Left ventricle myocardium superior (tissue), 1 donor: ENCODE data around the gene KAT8. TPM values are rescaled to one million over a fixed set of nuclear protein-coding genes. Genes with fewer than 3 reads are reported as not detected.
"Not testable (repeated sequence)": the region's sequence is repeated elsewhere in the genome, so short reads cannot be mapped to it uniquely, and the experiment has no call there.

Experiments used
- ATAC-seq: fragments of 200-7000 bp; cut with Tn5 transposase; one replicate; pipeline ENCODE4 v1.9.1; 2020; ENCODE audit warnings: mild to moderate bottlenecking, moderate library complexity
- DNase-seq: peaks from one replicate; pipeline ENCODE4 v3.0.0-alpha.2; 2020
- intact Hi-C: fragments of 100-400 bp; cut with micrococcal nuclease; formaldehyde crosslinking; loops from one replicate; pipeline ENCODE4 v1.11.0; 2022
- total RNA-seq: library from RNA; stranded (reverse); fragmentation: NEBNext Ultra II Directional; extraction: Animal tissue kit (Norgen Biotek cat#: 25700); gene quantifications from one replicate; pipeline ENCODE4 v1.2.1, GENCODE V29; 2021
- donor health status: DM: no; HTN: yes; CAD: no; lungs with severe emphysema.

The KAT8 gene
- total RNA-seq, 1 donor from 2014 or later, result 77.4 TPM

DNA sequence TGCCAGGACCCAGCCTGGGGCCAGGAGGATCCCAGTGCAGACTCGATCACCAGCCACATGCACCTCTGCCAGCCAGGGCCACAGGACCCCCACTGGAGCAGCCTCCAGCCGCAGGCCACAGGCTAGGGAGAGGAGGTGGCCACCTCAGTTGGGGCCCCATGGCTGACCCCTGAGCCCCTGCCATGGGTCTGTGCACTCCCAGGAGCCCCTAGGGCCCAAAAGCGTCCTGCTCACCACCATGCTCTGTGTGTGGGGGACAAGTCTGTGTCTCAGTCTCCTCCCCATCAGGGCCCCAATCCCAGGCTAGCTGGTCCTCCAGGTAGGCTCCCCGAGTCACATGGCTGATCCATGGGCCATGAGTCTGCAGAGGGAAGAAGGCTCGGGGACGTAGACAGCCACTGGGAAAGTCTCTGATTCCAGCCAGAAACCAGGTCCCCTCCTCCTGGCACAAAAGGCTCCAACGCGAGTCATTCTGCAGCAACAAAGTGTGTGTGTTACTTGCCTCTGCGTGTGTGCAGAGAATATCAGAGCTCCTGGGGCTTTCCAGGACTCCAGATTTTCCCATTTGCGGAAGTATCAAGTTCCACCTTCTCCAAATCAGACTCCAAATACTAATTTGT is 24.1 kb downstream of the KAT8 start:
- ATAC-seq (peak; percentile 4), DNase-seq (peak; percentile 44)
- intact Hi-C loops, result no loop called here

DNA sequence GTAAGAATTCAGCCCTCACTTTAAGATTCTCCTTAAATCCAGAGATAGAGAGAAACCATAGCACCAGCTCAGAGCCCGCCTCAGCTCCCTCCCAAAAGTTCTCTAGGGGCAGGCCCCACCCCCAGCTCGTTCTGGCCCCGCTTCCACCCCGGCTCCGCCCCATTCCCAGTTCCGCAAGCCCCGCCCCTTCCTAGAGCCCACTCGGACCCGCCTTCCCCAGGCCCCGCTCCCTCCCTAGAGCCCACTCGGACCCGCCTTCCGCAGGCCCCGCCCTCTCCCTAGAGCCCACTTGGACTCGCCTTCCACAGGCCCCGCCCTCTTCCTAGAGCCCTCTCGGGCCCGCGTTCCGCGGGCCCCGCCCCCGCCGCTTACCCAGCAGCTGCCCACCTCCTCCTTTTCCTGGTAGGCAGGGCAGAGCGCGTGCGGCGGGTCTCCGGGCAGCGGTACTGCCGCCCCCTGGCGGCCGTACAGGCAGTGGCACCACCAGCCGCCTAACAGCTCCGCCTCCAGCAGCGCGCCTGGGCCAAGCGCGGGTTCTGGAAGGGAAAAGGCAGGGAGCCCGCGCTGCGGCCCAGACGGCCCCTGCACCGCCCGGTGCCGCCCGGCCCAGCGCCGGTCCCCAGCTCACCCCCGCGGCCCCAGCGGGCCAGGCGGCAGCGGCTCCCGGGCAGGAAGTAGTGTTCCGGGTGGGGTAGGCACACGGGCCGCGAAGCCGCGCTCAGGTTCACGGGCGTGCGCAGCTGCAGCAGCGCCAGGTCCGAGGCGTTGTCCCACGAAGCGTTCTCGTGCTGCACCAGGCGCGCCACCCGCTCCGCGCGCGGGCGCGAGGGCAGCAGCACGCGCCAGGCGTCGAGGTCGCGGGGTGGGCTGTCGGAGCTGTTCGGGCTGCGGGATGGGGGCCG is 24.9 kb downstream of the KAT8 start:
- ATAC-seq, result peak; percentile 96
- DNase-seq, result peak; percentile 99
- intact Hi-C loops, result no loop called here

DNA sequence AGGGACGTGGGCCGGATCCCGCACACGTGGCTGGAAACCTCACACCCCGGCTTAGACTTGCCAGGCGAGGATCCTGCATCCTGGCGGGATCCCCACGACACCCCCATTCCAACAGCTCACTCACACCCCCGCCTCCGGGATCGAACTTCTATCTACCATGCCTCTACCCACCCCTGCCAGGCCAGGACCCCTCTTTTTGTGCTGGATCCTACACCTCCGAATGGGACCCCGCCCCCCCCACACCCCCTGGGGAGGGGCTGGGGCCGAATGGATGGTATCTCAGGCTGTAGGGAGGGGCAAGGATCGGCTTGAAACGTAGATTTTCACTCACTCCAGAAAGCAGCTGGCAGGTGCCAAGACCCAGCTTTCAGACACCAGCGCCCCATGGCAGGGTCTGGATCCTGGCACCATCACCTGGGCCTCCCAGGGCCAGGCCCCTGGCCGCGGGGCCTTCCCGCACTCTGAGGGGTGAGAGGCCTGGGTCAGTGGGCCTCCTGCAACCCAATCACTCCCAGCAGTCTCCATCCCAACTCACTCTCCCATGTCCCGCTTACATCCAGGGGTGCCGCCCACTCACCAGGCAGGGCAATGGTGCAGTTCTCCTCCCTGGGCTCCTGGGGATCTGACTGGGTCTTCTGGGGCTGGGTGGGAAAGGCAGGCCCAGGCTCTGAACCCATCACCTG is 25.7 kb downstream of the KAT8 start:
- intact Hi-C loops, result no loop called here
- no peak for ATAC-seq
- peak; percentile 43 for DNase-seq

DNA sequence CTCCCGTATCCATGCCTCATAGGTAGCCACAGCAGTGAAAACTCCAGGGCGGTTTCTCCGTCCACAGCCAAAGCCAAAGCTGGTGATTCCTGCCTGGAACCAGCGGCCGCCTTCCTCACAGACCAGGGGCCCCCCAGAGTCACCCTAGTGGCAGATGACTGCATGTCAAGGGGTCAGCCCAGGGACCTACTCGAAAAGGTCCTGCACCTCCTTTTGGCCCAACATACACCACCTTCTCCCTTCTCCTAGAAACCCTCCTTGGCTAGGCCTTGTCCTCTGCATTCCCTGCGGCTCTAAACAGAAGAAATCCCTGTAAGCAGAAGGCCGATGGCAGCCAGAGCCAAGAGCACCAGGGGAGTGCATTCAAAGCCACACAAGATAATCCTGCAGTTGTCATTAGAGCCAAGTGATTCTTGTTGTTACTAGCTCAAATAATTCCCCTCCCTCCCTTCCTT is 26.3 kb downstream of the KAT8 start:
- ATAC-seq (no peak), DNase-seq (no peak)
- intact Hi-C loops, result no loop called here

DNA sequence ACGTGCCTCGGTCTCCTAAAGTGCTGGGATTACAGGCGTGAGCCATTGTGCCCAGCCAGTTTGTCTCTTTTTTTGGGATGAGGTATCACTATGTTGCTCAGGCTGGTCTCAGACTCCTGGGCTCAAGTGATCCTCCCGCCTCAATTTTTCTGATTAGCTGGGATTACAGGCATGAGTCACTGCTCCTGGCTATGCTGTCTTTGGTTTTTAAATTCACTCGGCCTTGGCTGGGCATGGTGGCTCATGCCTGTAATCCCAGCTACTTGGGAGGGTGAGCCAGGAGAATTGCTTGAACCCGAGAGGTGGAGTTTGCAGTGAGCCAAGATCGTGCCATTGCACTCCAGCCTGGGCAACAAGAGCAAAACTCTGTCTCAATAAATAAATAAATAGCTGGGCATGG is 27.0 kb downstream of the KAT8 start:
- ATAC-seq, DNase-seq, intact Hi-C loops: not testable (repeated sequence)

DNA sequence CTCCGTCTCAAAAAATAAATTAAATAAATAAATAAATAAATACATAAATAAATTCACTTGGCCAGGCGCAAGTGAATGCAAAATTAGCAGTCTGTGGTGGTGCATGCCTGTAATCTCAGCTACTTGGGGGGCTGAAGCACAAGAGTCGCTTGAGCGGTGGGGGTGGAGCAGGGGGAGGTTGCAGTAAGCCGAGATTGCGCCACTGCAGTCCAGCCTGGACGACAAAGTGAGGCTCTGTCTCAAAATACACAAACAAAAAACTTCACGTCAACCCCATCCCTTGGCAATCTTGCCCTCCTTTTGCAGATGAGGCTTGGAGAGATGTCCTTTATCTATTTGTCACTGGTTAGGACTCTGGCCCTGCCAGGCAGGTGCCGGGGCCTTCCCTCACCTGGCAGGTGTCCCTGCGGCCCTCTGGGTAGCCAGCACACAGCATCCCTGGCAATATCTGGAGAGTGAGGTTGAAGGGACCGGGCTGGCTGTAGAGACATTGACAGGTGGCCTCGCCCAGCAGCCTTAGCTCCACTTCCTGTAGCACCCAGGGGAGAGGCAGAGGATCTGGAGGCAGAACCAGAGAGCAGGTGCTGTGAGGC is 28.0 kb downstream of the KAT8 start:
- DNase-seq (no peak), ATAC-seq (no peak)
- intact Hi-C loops, result no loop called here

DNA sequence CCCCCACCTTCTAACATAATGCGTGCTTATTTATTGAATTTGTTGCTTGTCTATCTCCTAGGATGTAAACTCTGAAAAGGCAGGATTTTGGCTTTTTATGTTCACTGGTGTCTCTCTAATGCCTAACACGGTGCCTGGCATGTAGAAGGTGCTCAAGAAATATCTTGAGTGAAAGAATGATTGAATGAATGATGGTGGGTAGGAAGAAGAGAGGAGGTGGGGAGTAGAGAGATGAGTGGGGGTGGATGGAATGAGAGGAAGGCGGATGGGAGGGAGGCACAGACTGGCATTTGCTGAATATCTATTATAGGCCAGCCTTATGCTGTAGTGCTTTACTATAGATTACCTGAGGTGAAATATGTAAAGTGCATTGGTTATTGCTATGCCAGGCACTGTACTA is 30.1 kb downstream of the KAT8 start:
- intact Hi-C loops, result no loop called here
- ATAC-seq, result no peak

DNA sequence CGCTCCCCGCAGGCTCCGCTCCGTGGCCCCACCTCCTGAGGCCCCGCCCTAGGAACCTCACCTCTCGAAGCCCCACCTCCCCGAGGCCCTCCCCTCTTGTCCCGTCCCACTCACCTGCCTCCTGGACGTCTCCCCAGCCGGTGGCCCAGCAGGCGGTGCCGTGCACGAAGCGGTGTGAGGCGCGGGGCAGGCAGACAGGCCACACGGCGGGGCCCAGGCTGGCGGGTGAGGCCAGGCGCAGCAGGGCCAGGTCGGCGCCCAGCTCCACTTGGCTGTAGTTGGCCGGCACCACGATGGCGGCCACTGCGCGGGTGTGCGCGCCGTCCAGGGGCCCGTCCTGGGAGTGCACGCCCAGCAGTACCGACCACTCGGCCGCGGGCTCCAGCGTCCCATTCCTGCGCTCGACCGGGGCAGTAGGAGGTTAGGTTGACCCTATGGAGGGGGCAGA is 30.8 kb downstream of the KAT8 start:
- DNase-seq (peak; percentile 43), ATAC-seq (peak; percentile 33)
- intact Hi-C loops, result no loop called here

More for the DNA sequence above, 30.1 kb downstream of the KAT8 start:
- no peak for DNase-seq

DNA sequence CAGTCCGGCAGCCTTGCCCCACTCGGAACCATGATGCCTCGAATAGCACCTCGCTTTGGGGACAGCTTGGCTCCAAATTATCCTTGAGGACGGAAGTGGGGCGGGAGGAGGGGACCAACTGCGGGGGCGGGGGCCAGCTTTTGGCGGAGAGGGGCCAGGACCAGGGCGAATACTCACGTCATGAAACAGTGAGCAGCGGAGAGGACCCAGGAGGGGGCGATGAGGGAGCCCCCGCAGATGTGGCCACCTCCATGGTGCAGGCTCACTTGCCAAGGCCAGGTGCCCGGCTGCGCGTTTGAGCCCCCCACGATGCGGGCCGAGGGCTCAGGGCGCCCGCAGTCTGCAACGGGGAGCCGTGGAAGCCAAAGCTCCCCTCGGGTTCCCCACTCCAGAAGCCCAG is 31.4 kb downstream of the KAT8 start:
- no peak for DNase-seq
- no peak for ATAC-seq
- intact Hi-C loops, result no loop called here

DNA sequence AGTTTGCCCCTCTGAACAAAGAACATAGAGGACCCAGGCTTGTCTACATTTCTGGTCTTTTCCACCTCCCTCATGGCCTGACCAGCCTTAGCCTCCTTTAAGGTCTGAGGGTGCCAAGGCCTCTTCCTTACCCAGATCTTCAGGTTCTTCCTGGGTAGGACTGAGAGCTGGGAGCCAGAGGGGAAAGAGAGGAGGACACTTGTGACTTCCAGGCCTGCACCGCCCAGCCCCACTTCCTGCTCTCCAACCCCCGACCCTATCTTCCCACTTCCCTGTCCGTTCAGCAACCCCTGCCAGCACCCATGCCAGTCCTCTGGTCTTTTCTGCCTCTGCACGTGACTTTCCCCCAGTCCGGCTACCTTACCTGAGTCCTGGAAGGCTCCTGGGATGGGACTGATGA is 31.9 kb downstream of the KAT8 start:
- intact Hi-C loops, result no loop called here
- DNase-seq (no peak), ATAC-seq (peak; percentile 42)

DNA sequence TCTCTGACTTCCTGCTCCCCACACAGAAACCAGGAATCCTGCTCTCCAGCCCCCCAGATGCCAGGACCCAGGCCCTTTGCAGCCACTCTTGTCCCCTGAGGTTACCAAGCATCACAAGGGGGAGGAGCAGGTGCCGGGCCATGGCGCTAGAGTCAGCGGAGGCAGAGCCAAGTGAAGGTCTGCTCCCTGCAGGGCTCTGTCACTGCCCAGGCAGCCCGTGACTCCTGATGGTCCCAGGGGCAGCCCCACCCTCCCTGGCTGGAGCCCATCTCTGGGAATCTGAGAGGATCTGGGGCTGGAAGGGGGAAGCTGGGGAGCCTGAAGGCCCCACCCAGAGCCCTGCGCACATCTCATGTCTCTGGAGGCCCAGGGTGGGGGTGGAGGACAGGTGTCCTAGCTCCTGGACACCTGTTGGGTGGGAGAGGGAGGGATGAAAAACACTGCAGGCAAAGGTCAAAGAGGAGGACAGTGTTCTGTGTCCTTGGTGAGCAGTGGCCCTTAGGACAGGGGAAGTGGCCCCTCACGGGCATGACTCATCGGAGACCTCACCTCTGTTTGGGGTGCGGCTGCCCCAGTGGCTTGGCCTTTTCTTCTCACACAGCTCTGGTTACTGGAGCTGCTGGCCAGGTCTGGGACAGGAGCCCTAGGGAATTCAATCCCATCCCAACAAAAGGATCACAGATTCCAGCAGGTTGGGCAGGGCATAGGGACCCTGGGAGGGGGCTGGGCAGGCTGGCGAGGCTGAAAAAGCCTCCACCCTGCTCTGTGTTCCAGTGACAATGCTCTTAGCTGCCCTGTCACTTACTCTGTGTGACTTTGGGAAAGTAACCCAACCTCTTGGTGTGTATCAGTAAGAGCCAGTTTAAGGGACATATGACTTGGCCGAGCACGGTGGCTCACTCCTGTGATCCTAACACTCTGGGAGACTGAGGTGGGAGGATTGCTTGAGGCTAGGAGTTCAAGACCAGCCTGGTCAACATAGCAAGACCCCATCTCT is 32.7 kb downstream of the KAT8 start, which contains the start of gene PRSS36:
TSS of gene PRSS36 (minus strand) at position 173 of the 997 bp plus-strand sequence. CDS start at position 142, 31 bp downstream.
- DNase-seq, result no peak
- intact Hi-C loops, result no loop called here
- ATAC-seq, result peak; percentile 24

DNA sequence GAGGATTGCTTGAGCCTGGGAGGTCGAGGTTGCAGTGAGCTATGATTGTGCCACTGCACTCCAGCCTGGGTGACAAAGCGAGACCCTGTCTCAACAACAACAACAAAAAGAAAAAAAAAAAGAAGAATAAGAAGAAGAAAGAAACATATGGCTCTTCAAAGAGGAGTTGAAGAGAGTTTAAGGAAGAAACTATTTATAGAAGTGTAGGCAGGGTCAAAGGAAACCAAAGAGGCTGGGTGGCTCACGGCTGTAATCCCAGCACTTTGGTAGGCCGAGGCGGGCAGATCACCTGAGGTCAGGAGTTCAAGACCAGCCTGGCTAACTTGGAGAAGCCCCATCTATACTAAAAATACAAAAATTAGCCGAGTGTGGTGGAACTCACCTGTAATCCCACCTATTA is 33.5 kb downstream of the KAT8 start:
- DNase-seq, ATAC-seq, intact Hi-C loops: not testable (repeated sequence)

DNA sequence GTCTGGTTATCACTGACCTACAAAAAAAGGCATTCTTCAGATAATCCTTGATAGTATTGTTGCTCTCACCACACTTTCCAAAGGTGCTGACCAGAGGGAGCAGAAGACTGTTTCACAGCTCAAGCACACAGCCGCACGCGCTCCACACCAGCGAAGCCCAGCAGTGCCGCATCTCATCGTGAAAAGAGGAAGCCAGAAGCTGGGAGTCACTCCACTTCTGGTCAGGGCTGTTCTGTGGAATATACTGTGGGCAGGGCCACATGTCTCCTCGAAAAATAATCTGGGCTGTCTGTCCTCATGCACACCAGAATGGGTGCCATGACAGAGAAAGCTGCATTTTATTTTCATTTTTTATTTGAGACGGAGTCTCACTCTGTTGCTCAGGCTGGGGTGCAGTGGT is 39.7 kb downstream of the KAT8 start:
- DNase-seq (no peak), ATAC-seq (peak; percentile 48)
- intact Hi-C loops, result no loop called here

DNA sequence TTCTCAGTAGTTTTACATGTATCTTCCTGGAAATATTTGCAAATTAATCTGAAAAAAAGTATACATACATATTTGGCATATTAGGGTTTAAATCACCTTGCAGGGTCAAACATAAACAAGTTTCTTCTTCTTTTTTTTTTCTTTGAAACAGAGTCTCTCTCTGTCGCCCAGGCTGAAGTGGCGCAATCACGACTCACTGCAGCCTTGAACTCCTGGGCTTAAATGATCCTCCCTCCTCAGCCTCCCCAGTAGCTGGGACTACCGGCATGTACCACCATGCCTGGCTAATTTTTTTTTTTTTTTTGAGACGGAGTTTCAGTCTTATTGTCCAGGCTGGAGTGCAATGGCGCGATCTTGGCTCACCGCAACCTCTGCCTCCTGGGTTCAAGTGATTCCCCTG is 49.9 kb downstream of the KAT8 start:
- no peak for DNase-seq
- intact Hi-C loops, result no loop called here
- ATAC-seq, result no peak

DNA sequence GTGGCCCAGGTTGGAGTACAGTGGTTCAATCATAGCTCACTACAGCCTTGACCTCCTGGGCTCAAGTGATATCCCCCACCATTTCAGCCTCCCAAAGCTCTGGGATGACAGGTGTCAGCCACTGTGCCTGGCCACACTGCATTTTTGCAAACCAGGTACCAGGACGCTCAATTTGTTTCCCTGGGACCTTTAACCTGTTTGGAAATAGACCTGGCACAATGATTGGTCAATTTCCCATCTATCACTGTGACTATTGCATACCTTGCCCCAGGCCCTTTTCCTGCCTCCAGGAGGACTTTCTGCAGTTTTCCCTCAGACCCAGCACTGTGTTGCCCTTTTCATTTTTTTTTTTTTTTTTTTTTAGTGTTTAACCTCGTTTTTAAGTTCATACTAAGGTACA is 51.4 kb downstream of the KAT8 start:
- intact Hi-C loops, result no loop called here
- no peak for DNase-seq
- ATAC-seq, result no peak

DNA sequence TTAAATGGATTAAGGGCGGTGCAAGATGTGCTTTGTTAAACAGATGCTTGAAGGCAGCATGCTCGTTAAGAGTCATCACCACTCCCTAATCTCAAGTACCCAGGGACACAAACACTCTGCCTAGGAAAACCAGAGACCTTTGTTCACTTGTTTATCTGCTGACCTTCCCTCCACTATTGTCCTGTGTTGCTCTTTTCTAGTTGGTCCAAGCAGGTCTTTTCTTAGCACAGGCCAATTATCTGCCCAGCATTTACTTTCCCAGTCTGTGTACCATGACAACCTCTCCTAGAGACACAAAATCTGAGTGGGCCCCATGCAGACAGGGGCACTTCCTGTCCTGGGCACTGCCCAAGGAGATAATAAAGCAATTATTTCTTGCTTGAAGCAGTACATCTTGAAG is 52.6 kb downstream of the KAT8 start:
- intact Hi-C loops, DNase-seq: not testable (repeated sequence)
- ATAC-seq, result peak; percentile 97

DNA sequence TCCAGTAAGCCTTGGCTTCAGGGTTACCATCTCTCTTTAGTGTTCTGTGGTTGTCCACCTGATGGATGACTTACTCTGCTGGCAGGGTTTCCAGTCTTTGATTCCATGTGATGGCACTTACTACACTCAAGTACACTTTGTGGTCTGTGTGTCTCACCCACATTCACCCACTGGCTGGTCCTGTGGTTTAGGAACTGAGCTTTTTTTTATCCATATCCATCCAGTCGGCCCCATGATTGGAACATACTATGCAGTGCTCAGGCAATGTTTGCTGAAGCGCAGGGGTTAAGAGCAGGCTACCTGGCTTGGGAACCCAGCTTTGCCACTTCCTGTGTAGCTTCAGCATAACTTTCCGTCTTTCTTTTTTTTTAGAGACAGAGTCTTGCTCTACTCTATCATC is 59.7 kb downstream of the KAT8 start:
- intact Hi-C loops, result no loop called here
- ATAC-seq, result no peak
- no peak for DNase-seq

DNA sequence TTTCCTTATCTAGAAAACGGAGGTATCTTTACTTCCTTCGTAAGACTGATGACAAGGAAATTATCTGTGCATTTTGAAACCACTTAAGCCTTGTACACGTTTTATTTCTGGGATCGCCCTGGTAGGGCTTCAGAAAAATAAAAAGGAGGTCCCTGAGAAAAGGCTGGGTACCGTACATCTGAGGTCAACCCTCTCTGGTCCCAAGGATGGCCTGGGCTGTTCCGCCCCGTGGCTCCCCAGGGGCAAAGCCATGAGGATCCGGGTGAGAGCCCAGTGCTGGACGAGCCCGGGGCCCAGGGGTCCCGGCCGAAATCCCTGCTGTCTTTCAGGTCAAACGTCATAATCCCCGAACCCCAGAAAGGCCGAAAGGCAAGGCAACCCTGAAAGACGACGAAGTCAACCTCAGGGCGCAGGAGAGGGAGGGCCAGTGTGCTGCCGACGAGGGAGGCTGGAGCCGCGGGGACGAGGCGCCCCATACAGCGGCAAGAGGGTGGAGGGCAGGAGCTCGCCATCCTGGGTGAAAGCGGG is 61.8 kb downstream of the KAT8 start:
- ATAC-seq, result peak; percentile 3
- no peak for DNase-seq
- intact Hi-C loops, result no loop called here
